Thymus (tissue), 11 donors: ENCODE data around the gene MEGF8. TPM values are rescaled to one million over a fixed set of nuclear protein-coding genes. Genes with fewer than 3 reads are reported as not detected.

Experiments
- DNase-seq, 9 donors: peaks; one replicate each; pipeline ENCODE4 v3.0.0-alpha.2; 2013; ENCODE audit warnings: low spot score in 9 of 9, low read depth in 6 of 9, missing footprints in 1 of 9
- H3K27ac ChIP-seq, 2 donors: one replicate each; pipeline ENCODE4 v1.5.1; 2013; ENCODE audit warnings: control low read depth in 1 of 2, low read depth in 1 of 2, low read length in 1 of 2, mild to moderate bottlenecking in 1 of 2, moderate library complexity in 1 of 2
- H3K27me3 ChIP-seq, 2 donors: one replicate each; pipeline ENCODE4 v1.5.1; 2013; ENCODE audit warnings: low read length in 1 of 2; ENCODE audit not compliant: control insufficient read depth in 2 of 2, insufficient read depth in 1 of 2
- H3K36me3 ChIP-seq, 2 donors: one replicate each; pipeline ENCODE4 v1.5.1; 2013; ENCODE audit warnings: low read length in 1 of 2, mild to moderate bottlenecking in 1 of 2, moderate library complexity in 1 of 2; ENCODE audit not compliant: control insufficient read depth in 2 of 2, insufficient read depth in 2 of 2
- H3K4me1 ChIP-seq, 2 donors: one replicate each; pipeline ENCODE4 v1.5.1; 2013; ENCODE audit warnings: low read length in 2 of 2; ENCODE audit not compliant: control insufficient read depth in 2 of 2, insufficient read depth in 2 of 2
- H3K4me3 ChIP-seq, 2 donors: one replicate each; pipeline ENCODE4 v1.5.1; 2013; ENCODE audit warnings: low read length in 2 of 2, control low read depth in 1 of 2, mild to moderate bottlenecking in 1 of 2
- H3K9me3 ChIP-seq, 2 donors: one replicate each; pipeline ENCODE4 v1.5.1; 2013; ENCODE audit warnings: low read length in 1 of 2, mild to moderate bottlenecking in 1 of 2; ENCODE audit not compliant: control insufficient read depth in 2 of 2, insufficient read depth in 1 of 2
- WGBS: extraction: QIAGEN DNeasy Blood & Tissue Kit; methylation state at CpG from one replicate; pipeline ENCODE4 v1.1.7; 2013; 5-methylcytosine and 5-hydroxymethylcytosine counted together
- polyA plus RNA-seq: library from polyadenylated mRNA; stranded (reverse); fragments of 200-250 nt; gene quantifications from one replicate; pipeline ENCODE4 v1.2.3, GENCODE V29; 2013
- total RNA-seq: library from RNA; stranded (reverse); fragments of 120-200 nt; gene quantifications from one replicate; pipeline ENCODE4 v1.2.4, GENCODE V29; 2013
- donor health status: healthy.

Gene MEGF8
- total and polyA plus RNA-seq, 2 donors, result 2.7 to 5.5 TPM

GRCh38 chr19:42279902-42280814, 45.3 kb upstream of the MEGF8 start:
- Histone ChIP-seq H3K36me3 (peaks cover 3 to 6% of the 10 kb centered on the region in 2 donors), H3K27me3 (no peaks in the 10 kb centered on the region), H3K27ac (peak overlapping the region; percentile 87 to 89), H3K4me1 (peaks cover 43 to 61% of the 10 kb centered on the region in 2 donors), H3K4me3 (peak overlapping the region; percentile 70 to 78), H3K9me3 (no peaks in the 10 kb centered on the region)
- peak in 8 of 9 donors; percentile 72 to 94 (median 84) for DNase-seq
- WGBS, result under 1% methylated on average over 89 of the region's 89 CpGs

DNA sequence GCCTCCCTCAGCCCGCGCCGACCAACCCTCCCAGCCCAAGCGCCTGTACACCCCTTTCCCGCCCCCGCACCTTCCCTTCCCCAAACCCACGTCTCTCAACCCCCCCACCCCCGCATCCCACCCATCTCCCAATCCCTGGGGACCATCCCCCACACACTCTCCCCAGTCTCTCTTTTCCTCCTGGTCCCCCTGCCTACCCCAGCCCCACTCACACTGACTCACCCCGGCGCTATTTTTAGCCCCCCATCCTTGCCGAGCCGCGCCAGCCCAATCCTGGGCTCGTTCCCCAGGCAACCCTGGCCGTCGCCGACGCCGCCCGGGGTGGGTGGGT, 44.7 kb upstream of the MEGF8 start:
- Histone ChIP-seq H3K4me3 (peak overlapping the region; percentile 70 to 78), H3K36me3 (peaks cover 0 to 6% of the 10 kb centered on the region in 2 donors), H3K9me3 (no peaks in the 10 kb centered on the region), H3K27me3 (no peaks in the 10 kb centered on the region), H3K4me1 (peaks cover 49 to 67% of the 10 kb centered on the region in 2 donors), H3K27ac (peak overlapping the region; percentile 87 to 89)
- no peak for DNase-seq
- WGBS, result 2% methylated on average over 20 of the region's 20 CpGs

- Histone ChIP-seq H3K4me3 (peak overlapping the region; percentile 70 to 78), H3K9me3 (no peaks in the 10 kb centered on the region), H3K27me3 (no peaks in the 10 kb centered on the region), H3K36me3 (peaks cover 0 to 6% of the 10 kb centered on the region in 2 donors), H3K4me1 (peaks cover 54 to 72% of the 10 kb centered on the region in 2 donors), H3K27ac (peak overlapping the region; percentile 68 to 89)
- WGBS, result 19% methylated on average over 25 of the region's 25 CpGs
- DNase-seq, result peak in 1 of 9 donors; percentile 29
Observed at GRCh38 chr19:42281146-42281826, 44.1 kb upstream of the MEGF8 start.

- WGBS, result 46% methylated on average over 7 of the region's 7 CpGs
- Histone ChIP-seq H3K4me3 (peak overlapping the region in 1 of 2 donors; percentile 70), H3K4me1 (peaks cover 54 to 72% of the 10 kb centered on the region in 2 donors), H3K27ac (peak overlapping the region; percentile 68 to 94), H3K27me3 (no peaks in the 10 kb centered on the region), H3K36me3 (peaks cover 6 to 10% of the 10 kb centered on the region in 2 donors), H3K9me3 (no peaks in the 10 kb centered on the region)
- DNase-seq, result peak in 1 of 9 donors; percentile 27
Observed at GRCh38 chr19:42281827-42282762, 43.3 kb upstream of the MEGF8 start.

GRCh38 chr19:42282819-42283187, 42.6 kb upstream of the MEGF8 start:
- no peak for DNase-seq
- peaks cover 13% of the 10 kb centered on the region in 2 donors for H3K36me3 ChIP-seq
- H3K27ac ChIP-seq, result peak overlapping the region; percentile 89 to 94
- WGBS, result 60% methylated on average over 4 of the region's 4 CpGs
- no peaks in the 10 kb centered on the region for H3K27me3 ChIP-seq
- H3K9me3 ChIP-seq, result no peaks in the 10 kb centered on the region
- H3K4me1 ChIP-seq, result peaks cover 52 to 69% of the 10 kb centered on the region in 2 donors
- peak overlapping the region in 1 of 2 donors; percentile 83 for H3K4me3 ChIP-seq

DNA sequence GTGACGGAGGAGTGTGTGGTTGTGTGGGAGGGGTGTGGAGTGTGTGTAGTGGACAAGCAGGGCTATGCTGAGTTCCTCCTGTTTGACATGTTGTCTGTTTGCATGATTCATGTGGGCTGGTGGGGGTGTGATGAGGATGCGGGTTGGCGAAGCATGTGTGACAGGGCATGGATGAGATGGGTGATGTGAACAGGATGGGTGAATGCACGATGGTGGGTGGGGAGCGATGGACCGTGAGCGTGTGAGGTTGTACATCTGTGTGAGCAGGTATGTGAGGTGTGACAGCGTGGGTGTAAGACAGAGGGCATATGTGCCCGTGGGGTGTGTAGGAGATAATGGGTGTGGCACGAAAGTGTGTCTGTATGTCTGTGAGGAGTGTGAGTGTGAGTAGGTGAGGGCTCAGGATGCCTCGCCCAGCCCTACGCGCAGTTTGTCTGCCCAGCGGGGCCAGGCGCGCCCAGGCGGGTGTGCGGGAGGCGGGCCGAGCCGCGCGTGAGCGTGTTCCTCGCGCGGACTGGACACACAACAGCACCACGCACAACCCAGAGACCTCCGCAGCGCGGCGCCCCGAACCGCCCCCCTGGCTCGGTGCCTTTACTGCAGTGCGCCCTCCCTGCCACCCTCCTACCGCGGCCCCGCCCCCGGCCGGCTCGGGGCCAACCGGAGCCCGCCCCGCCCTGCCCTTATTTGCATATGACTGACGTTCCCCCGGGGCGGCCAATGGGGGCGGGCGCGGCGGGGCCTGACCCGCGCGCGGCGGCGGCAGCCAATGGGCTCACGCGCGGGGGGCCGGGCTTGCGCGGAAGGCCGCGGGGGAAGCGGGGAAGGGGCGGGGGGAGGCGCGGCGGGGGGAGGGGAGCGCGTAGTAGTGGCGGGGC, 42.0 kb upstream of the MEGF8 start:
- no peaks in the 10 kb centered on the region for H3K27me3 ChIP-seq
- peaks cover 19% of the 10 kb centered on the region in 2 donors for H3K36me3 ChIP-seq
- peaks cover 50 to 63% of the 10 kb centered on the region in 2 donors for H3K4me1 ChIP-seq
- peak in 8 of 9 donors; percentile 84 to 98 (median 95) for DNase-seq
- WGBS, result 3% methylated on average over 73 of the region's 74 CpGs
- peak overlapping the region; percentile 89 to 97 for H3K27ac ChIP-seq
- peak overlapping the region; percentile 41 to 83 for H3K4me3 ChIP-seq
- no peaks in the 10 kb centered on the region for H3K9me3 ChIP-seq

- under 1% methylated on average over 74 of the region's 76 CpGs for WGBS
- DNase-seq, result peak in 4 of 9 donors; percentile 68 to 83 (median 72)
- no peaks in the 10 kb centered on the region for H3K27me3 ChIP-seq
- H3K9me3 ChIP-seq, result no peaks in the 10 kb centered on the region
- peaks cover 48 to 57% of the 10 kb centered on the region in 2 donors for H3K4me1 ChIP-seq
- peaks cover 26% of the 10 kb centered on the region in 2 donors for H3K36me3 ChIP-seq
- H3K27ac ChIP-seq, result peak overlapping the region in 1 of 2 donors; percentile 97
- H3K4me3 ChIP-seq, result peak overlapping the region in 1 of 2 donors; percentile 83
Observed at GRCh38 chr19:42284066-42284501, 41.4 kb upstream of the MEGF8 start.
